Measurements from ENCODE around the gene SEMA3D. TPM values are rescaled to one million over a fixed set of nuclear protein-coding genes. Genes with fewer than 3 reads are reported as not detected.

The SEMA3D gene
- total RNA-seq, 4 donors from 2014 or later, result 1.4 to 1.6 (median 1.5) TPM; not detected in 1

- Histone ChIP-seq H3K36me3 (no peaks in the 10 kb centered on the region), H3K4me1 (no peaks in the 10 kb centered on the region), H3K4me3 (no peak overlapping the region), H3K27ac (no peak overlapping the region), H3K9me3 (no peaks in the 10 kb centered on the region), H3K27me3 (no peaks in the 10 kb centered on the region)
- intact Hi-C loops (cut with DNase I; ENCODE audit: low total_unique reads) (no loop called here), in situ Hi-C loops (cut with MboI; ENCODE audit: low pct_ligation_motif_present in 1 of 4, low pct_unique_long_range_greater_than_20kb in 1 of 4, low sequenced_read_pairs in 3 of 4) (no loop called here)
- TF ChIP-seq EP300 (IDR thresholded peaks at IDR 0.05; ENCODE audit: low read depth), result no peak
- no peak for TF ChIP-seq POLR2AphosphoS5 (IDR thresholded peaks at IDR 0.05)
- no peak for TF ChIP-seq CTCF (IDR thresholded peaks at IDR 0.05)
- TF ChIP-seq POLR2A (IDR thresholded peaks at IDR 0.05), result no peak
- DNase-seq, result no peak
- 60 to 95% methylated on average over 1 of the region's 1 CpG for WGBS, 2 donors (ENCODE audit: low coverage in 1 of 2)
Observed at GRCh38 chr7:85079434-85079833, 107.4 kb downstream of the SEMA3D start.

GRCh38 chr7:85078181-85078580 lies 108.7 kb downstream of the SEMA3D start:
- WGBS, 2 donors (ENCODE audit: low coverage in 1 of 2), result 51 to 59% methylated on average over 3 of the region's 3 CpGs
- no peak overlapping the region for H3K27ac ChIP-seq
- intact Hi-C loops (cut with DNase I; ENCODE audit: low total_unique reads) (no loop called here), in situ Hi-C loops (cut with MboI; ENCODE audit: low pct_ligation_motif_present in 1 of 4, low pct_unique_long_range_greater_than_20kb in 1 of 4, low sequenced_read_pairs in 3 of 4) (no loop called here)
- H3K27me3 ChIP-seq, result no peaks in the 10 kb centered on the region
- H3K36me3 ChIP-seq, result no peaks in the 10 kb centered on the region
- H3K4me3 ChIP-seq, result no peak overlapping the region
- TF ChIP-seq POLR2AphosphoS5 (IDR thresholded peaks at IDR 0.05) (no peak), EP300 (IDR thresholded peaks at IDR 0.05; ENCODE audit: low read depth) (no peak), POLR2A (IDR thresholded peaks at IDR 0.05) (no peak), CTCF (IDR thresholded peaks at IDR 0.05) (no peak)
- DNase-seq, result no peak
- H3K9me3 ChIP-seq, result no peaks in the 10 kb centered on the region
- H3K4me1 ChIP-seq, result no peaks in the 10 kb centered on the region

- no peak for DNase-seq
- H3K4me3 ChIP-seq, result no peak overlapping the region
- H3K9me3 ChIP-seq, result no peaks in the 10 kb centered on the region
- intact Hi-C loops (cut with DNase I; ENCODE audit: low total_unique reads) (no loop called here), in situ Hi-C loops (cut with MboI; ENCODE audit: low pct_ligation_motif_present in 1 of 4, low pct_unique_long_range_greater_than_20kb in 1 of 4, low sequenced_read_pairs in 3 of 4) (no loop called here)
- no peaks in the 10 kb centered on the region for H3K27me3 ChIP-seq
- TF ChIP-seq CTCF (IDR thresholded peaks at IDR 0.05) (no peak), EP300 (IDR thresholded peaks at IDR 0.05; ENCODE audit: low read depth) (no peak), POLR2AphosphoS5 (IDR thresholded peaks at IDR 0.05) (no peak), POLR2A (IDR thresholded peaks at IDR 0.05) (no peak)
- H3K36me3 ChIP-seq, result no peaks in the 10 kb centered on the region
- WGBS, 2 donors (ENCODE audit: low coverage in 1 of 2), result 47 to 53% methylated on average over 2 of the region's 2 CpGs
- H3K4me1 ChIP-seq, result no peaks in the 10 kb centered on the region
- H3K27ac ChIP-seq, result no peak overlapping the region
Observed at GRCh38 chr7:85075864-85076263, 111.0 kb downstream of the SEMA3D start.

- Histone ChIP-seq H3K9me3 (no peaks in the 10 kb centered on the region), H3K4me1 (no peaks in the 10 kb centered on the region), H3K27me3 (no peaks in the 10 kb centered on the region), H3K4me3 (no peak overlapping the region), H3K36me3 (no peaks in the 10 kb centered on the region), H3K27ac (no peak overlapping the region)
- in situ Hi-C loops (cut with MboI; ENCODE audit: low pct_ligation_motif_present in 1 of 4, low pct_unique_long_range_greater_than_20kb in 1 of 4, low sequenced_read_pairs in 3 of 4) (loop anchor here in 2 of 4 donors (25.0 kb wide), 2 partner anchors 762 to 787 kb away; no protein-coding TSS in a partner anchor), intact Hi-C loops (cut with DNase I; ENCODE audit: low total_unique reads) (no loop called here)
- TF ChIP-seq CTCF (IDR thresholded peaks at IDR 0.05), result no peak
- TF ChIP-seq POLR2AphosphoS5 (IDR thresholded peaks at IDR 0.05), result no peak
- TF ChIP-seq POLR2A (IDR thresholded peaks at IDR 0.05), result no peak
- TF ChIP-seq EP300 (IDR thresholded peaks at IDR 0.05; ENCODE audit: low read depth), result no peak
- DNase-seq, result no peak
- WGBS, 2 donors (ENCODE audit: low coverage in 1 of 2), result 77 to 86% methylated on average over 2 of the region's 2 CpGs
Observed at GRCh38 chr7:85074992-85075391, 111.9 kb downstream of the SEMA3D start.

All from transverse colon (tissue), 4 donors.